Head of caudate nucleus (tissue), 42 donors: Measurements from ENCODE around the gene LHFPL2.

Experiments used
- DNase-seq, 42 donors: peaks; one replicate each; pipeline versions ENCODE4 v3.0.0 to v3.0.0-alpha.2; 2020 to 2021; ENCODE audit warnings: mixed read lengths in 7 of 42
- intact Hi-C: fragments of 100-400 bp; cut with DNase I; formaldehyde crosslinking; loops from one replicate; pipeline ENCODE4 v1.15.0; 2022

The LHFPL2 gene

DNA sequence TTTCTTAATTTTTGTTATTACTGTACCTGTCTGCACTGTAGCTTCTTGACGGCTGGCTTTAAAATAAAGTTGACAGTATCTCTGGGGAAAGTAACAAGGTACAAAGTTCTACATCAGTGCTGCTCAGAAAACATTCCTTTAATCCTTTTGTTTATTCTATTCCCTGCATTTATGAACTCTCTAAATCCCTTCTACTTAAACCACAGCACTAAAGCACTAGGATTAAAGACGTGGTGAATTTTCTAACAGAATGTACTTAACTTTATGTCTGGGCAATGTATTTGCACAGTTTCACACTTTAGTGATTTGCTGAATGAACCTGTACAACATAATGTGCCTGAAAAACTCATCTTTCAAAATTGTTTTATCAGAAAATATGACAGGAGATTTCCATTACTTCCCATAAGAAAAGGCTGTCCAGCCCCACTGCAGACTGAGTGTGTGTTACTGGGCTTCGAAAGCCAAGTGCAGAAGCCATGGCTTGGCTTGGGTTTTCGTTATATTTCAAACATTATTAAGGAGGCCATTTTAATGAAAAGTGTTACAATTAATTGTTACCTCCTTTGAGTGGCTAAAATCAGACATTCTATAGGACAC is 43.8 kb downstream of the LHFPL2 start:
- no peak for DNase-seq
- intact Hi-C loops: no loop called here

GRCh38 chr5:78603636-78604175 is 44.9 kb downstream of the LHFPL2 start:
- intact Hi-C loops: no loop called here
- DNase-seq: no peak

- intact Hi-C loops: no loop called here
- no peak for DNase-seq
Observed at GRCh38 chr5:78602400-78602799, 46.2 kb downstream of the LHFPL2 start.

- no peak for DNase-seq
Observed at GRCh38 chr5:78601559-78602314, 46.8 kb downstream of the LHFPL2 start.

DNA sequence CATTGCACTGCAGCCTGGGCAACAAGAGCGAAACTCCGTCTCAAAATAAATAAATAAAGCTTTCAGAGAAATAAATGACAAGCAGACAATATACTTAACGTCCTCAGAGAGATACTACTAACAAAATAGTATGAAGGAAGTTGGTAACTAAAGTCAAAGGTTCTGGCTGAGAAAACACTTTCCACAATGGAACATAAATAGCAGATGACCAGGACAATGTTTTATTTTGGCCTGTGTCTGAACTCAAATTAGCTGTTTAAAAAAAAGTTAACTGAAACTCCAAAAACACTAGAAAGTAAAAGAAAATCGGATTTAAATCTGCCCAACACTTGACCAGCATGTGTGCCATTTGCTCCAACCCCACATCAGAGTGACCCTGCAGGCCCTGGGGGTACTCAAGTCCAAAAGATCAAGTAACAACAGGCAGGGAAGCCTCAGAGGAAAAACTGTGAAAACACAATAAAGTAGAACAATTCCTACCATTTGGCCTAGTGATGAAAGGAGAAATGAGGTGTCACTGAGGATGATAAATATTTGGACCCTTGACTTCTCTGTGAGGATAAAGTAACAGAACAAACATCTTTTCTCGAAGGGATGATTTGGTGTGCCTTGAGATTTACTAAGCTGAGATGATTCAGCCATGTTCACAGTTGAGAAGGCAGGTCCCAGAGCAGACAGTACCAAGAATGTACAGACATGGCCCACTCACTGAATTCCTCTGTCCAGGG is 47.7 kb downstream of the LHFPL2 start:
- intact Hi-C loops: no loop called here

More at GRCh38 chr5:78601559-78602314, 46.8 kb downstream of the LHFPL2 start:
- intact Hi-C loops: no loop called here

GRCh38 chr5:78598973-78599372 is 49.6 kb downstream of the LHFPL2 start:
- no peak for DNase-seq
- intact Hi-C loops: no loop called here

More for the DNA sequence above, 47.7 kb downstream of the LHFPL2 start:
- no peak for DNase-seq

GRCh38 chr5:78597974-78598371 is 50.6 kb downstream of the LHFPL2 start:
- intact Hi-C loops: no loop called here
- DNase-seq: no peak

GRCh38 chr5:78597068-78597973 is 51.3 kb downstream of the LHFPL2 start:
- no peak for DNase-seq
- intact Hi-C loops: no loop called here

GRCh38 chr5:78595458-78595921 is 53.1 kb downstream of the LHFPL2 start:
- intact Hi-C loops: no loop called here
- no peak for DNase-seq

- no peak for DNase-seq
- intact Hi-C loops: no loop called here
Observed at GRCh38 chr5:78594610-78595457, 53.7 kb downstream of the LHFPL2 start.

DNA sequence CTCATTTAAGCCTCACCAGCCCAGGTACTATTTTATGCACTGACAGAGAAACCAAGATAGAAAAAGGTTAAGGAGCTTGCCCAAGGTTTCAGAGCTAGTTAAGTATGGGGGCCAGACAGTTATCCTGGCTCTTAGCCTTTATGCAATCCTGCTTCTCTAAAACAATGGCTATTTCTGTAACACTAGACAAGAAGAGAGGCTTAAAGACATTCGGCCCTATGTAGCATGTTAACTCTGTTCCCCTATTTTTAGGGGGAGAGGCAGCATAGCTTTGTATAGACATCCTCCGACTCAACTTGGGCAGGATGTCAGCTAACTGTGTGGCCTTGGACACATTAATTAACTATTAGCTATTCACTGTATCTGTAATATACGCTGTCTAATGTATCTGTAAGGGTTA is 54.6 kb downstream of the LHFPL2 start:
- intact Hi-C loops: no loop called here
- no peak for DNase-seq

- intact Hi-C loops: no loop called here
- no peak for DNase-seq
Observed at GRCh38 chr5:78593465-78593864, 55.1 kb downstream of the LHFPL2 start.

GRCh38 chr5:78592735-78593386 is 55.7 kb downstream of the LHFPL2 start:
- DNase-seq: no peak
- intact Hi-C loops: no loop called here

DNA sequence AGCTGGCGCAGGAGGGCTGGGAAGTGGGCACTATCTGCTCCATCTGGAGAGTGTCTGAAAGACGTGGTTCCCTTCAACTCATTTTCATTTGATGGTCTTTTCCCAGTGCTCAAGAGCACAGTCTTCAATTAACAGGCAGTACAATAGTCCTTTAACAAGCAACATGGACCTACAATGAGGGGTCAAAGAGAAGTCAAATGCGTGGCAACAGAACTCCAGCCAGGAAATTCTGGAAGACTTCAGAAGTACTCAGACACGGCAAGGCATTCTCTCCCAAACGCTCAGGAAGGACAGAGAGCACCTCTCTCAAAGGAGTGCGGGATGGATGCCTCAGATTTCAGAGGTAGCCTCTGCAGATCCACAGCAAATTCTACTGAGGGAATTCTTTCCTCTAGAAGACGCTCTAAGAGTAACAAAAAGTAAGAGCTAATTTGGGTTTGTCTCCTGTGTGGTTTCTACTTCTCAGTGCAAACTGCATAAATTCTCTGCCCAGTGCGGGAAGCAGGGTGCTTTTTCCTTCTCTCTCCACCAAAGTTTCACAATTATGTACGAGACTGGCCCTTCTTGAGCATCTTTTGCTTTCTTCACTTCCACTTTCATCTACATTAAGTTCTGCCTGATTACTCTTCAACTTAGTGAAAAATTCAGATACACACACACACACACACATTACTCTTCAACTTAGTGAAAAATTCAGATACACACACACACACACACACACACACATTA is 56.4 kb downstream of the LHFPL2 start:
- intact Hi-C loops: no loop called here
- DNase-seq: no peak

DNA sequence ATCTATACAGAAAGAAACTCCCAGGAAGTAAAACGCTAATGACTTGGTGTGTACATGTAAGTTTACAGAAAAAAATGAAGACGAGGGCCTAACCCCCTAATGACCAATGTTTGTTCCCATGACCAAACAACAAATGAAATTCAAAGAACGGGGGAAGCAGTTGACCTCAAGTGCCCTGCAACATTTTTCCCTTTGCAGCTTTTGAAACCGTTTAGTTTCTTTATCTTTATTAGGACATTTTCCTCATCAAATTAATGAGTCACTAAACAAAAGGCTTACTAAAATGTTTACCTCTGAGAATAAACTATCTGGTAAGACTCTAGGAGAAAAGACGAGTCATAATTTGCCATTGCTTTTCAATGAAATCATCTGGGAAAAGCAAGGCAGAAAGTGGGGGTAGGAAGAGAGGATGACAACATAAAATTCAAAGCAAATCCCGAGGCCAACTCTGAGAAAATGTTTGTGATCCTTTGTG is 57.4 kb downstream of the LHFPL2 start:
- no peak for DNase-seq
- intact Hi-C loops: no loop called here

DNA sequence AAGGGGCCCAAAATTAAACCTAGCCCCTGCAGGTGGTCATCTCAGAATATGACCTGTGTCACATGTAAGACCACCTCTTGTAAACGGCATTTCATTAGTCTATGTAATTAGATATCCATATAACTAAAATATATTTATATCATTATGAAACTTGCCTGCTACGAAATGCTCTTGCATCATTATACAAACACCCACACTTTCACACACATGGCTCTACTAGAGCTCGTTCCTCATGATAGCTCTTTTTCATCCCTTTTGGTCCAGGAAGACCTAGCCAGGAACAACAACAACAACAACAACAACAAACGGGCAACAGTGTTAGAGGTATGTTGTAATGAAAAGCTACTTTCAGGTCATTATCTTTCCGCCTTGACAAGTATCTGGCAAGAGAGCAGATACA is 58.6 kb downstream of the LHFPL2 start:
- no peak for DNase-seq
- intact Hi-C loops: no loop called here

GRCh38 chr5:78588507-78588906 is 60.1 kb downstream of the LHFPL2 start:
- intact Hi-C loops: no loop called here
- no peak for DNase-seq
